GM12864 (cell line): ENCODE data around the gene VIPR1.

ENCODE experiments used
- DNase-seq: peaks from one replicate; pipeline ENCODE4 v3.0.0-alpha.2; 2011; ENCODE audit warnings: low read depth
- H3K4me3 ChIP-seq: 2 replicates; pipeline ENCODE4 v1.5.1; 2011; ENCODE audit warnings: mild to moderate bottlenecking, low read depth, low read length, control low read depth
- TF ChIP-seq, protein P1 (sequence below): IDR thresholded peaks from 2 replicates; pipeline ENCODE4 v1.5.1; 2011; ENCODE audit warnings: low read depth, mild to moderate bottlenecking, moderate library complexity, low read length, control low read depth, inconsistent platforms; ENCODE audit errors: missing control alignments

Gene VIPR1

DNA sequence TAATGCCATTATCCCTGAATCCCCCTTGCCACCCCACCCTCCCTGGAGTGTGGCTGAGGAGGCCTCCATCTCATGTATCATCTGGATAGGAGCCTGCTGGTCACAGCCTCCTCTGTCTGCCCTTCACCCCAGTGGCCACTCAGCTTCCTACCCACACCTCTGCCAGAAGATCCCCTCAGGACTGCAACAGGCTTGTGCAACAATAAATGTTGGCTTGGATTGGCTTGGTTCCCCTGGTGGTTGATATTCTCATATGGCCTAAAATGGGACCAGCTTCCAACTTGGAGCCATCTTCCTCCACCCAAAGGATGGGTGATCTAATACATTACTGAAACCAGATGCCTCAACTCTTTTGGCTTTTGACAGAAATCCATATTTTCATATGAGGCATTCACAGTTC lies 34.9 kb downstream of the VIPR1 start:
- TF ChIP-seq, protein P1, sequence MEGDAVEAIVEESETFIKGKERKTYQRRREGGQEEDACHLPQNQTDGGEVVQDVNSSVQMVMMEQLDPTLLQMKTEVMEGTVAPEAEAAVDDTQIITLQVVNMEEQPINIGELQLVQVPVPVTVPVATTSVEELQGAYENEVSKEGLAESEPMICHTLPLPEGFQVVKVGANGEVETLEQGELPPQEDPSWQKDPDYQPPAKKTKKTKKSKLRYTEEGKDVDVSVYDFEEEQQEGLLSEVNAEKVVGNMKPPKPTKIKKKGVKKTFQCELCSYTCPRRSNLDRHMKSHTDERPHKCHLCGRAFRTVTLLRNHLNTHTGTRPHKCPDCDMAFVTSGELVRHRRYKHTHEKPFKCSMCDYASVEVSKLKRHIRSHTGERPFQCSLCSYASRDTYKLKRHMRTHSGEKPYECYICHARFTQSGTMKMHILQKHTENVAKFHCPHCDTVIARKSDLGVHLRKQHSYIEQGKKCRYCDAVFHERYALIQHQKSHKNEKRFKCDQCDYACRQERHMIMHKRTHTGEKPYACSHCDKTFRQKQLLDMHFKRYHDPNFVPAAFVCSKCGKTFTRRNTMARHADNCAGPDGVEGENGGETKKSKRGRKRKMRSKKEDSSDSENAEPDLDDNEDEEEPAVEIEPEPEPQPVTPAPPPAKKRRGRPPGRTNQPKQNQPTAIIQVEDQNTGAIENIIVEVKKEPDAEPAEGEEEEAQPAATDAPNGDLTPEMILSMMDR: no peak
- no peak overlapping the region for H3K4me3 ChIP-seq
- no peak for DNase-seq

DNA sequence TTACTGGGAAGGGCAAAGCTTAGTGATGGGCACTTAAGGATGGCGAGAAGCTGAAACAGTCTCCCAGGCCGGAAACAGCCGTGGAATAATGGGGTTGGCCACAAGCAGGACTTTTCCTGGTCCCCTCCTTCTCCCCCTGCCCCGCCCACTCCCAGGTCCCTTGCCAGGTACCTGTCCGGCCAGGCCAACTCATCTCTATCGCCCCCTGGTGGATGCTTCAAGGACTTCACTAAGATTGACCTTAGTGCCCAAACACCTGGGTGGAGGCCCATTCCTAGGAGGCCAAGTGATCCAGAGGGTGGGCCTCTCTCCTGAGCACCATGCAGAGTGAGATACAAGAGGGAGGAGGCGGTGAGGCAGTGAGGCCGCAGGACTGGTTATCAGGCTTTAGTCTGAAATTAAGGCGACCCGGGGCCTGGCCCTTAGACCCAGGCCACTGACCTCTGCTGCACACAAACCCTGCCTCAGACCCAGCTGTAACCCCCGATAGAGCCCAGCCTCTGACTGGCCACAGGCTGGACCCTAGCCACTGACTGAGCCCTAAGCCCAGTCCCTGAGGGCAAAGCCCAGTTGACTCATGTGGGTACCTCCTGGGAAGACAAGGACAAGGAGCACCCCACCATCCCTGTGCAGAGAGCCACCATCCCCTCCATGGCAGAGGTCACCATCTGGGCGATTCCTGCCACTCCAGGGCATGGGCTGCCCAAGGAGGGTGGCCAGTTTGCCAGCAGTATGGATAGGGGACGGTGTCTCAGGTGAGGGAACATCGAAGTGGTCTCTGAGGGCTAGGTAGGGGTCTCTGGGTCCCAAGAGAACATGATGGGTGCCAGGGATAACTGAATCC lies 37.6 kb downstream of the VIPR1 start:
- H3K4me3 ChIP-seq: no peak overlapping the region
- DNase-seq: no peak
- TF ChIP-seq, protein P1: peak; percentile 81

DNA sequence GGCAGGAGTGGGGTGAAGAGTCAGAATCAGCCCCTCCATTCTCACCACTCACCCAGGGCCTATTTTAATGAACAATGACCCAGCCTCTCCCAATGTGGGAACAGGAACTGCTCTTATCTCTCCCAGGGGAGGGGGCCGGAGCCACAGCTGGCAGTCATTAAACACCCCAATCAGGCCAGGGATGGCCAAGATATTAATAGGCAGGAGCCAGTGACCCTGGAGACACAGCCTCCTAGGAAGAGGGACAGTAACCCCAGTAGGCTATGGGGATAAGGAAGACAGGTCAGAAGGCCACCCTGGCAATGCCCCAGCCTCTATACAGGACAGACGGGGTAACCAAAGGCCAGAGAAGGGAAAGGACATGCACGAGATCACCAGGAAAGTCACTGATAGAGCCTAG lies 38.6 kb downstream of the VIPR1 start:
- DNase-seq: no peak
- no peak overlapping the region for H3K4me3 ChIP-seq
- TF ChIP-seq, protein P1: no peak

DNA sequence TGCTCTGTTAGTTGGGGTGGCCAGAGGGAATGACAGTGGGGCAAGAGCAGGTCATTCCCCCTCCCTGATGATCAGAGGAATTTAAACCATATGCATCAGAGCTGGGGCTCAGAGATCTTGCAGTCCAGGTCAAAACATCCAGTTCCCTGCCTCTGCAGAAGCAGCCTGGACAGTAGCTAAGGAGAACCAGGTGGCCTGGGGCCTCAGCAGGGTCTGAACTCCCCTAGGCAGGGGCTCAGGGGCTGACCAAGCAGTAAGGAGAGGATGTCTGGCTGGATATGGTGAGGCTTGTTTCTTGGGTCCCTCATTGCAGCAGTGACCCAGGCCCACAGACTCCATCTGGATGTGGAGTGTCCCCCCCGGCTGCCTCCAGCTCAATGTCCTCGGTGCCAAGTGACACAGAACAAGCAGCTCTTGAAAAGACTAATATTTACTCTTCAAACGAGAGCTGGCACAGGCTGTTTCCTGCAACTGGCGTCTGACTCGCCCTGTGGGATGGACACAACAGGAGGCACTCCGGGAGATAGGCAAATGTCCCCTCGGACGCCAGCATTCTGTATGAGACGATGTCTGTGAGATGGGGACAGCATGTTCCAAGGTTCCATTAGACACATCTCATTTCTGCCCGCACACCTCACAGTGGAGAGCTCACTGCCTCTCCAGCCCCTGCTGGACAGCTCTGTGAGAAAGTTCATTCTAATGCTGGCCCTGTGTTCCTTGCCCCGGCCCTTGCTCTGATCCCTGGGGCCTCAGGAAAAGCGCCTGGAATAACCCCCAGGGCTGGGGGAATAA lies 42.2 kb downstream of the VIPR1 start:
- TF ChIP-seq, protein P1: no peak
- no peak for DNase-seq
- H3K4me3 ChIP-seq: no peak overlapping the region

DNA sequence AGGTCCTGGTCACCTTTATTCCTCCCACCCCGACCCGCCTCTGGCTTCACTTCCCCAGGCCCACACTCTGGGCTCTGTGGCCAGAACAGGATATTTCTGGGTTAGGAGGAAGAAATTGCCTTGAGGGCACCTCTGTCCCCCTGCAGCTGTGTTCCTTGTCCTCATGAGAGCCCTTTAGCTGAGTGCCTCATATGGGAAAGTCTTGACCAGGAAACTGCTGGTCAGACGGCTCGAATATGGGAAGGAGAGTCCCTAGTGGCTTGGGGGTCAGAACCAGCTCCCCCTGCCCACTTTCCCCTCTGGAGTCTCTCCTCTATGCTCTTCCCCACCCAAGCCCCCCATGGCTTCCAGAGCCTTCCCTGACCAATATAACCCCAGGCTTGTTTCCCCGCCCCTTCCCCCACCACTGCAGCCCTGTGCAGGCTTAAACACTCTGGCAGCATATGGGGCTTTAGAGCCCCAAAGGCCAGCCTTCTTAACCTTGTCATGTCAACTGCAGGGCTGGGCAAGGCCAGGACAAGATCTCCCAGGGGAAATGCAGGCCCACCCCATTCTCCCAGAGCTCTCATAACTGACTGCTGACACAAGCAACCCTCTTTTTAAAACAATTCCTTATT lies 42.9 kb downstream of the VIPR1 start:
- DNase-seq: no peak
- no peak overlapping the region for H3K4me3 ChIP-seq
- TF ChIP-seq, protein P1: no peak

DNA sequence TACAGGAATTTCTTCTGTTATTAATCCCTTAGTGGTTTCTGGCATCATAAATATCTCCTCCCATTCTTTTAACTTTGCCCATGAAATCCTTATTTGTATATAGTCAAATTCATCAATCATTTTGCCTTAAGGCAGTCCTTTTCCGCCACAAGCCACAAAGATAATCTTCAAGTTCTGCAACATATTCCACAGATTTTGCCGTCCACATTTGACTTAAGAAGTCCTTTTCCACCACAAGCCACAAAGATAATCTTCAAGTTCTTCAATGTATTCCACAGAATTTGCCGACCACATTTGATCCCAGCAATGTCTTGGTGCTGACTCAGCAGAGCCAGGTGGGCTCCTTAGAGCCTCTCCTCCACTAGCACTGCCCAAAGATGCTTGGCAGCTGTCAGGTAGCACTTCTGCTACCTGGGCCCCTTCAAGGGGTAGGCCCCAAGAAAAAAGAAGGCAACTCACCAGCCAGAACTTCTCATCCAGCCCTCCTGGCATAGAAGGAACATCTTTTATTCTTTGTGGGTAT lies 44.3 kb downstream of the VIPR1 start:
- DNase-seq: no peak
- no peak overlapping the region for H3K4me3 ChIP-seq
- TF ChIP-seq, protein P1: no peak
